ENCODE results near the gene GRPEL1. TPM values are rescaled to one million over a fixed set of nuclear protein-coding genes. Genes with fewer than 3 reads are reported as not detected.
A peak's percentile ranks its signal among the peaks of the same experiment; 100 is the strongest.

The GRPEL1 gene
- total and polyA plus RNA-seq, 9 of the 15 experiments (the other 6 are each of a cell fraction or from before 2014, with no cell fraction given), result 43.4 to 192 (median 86.6) TPM

DNA sequence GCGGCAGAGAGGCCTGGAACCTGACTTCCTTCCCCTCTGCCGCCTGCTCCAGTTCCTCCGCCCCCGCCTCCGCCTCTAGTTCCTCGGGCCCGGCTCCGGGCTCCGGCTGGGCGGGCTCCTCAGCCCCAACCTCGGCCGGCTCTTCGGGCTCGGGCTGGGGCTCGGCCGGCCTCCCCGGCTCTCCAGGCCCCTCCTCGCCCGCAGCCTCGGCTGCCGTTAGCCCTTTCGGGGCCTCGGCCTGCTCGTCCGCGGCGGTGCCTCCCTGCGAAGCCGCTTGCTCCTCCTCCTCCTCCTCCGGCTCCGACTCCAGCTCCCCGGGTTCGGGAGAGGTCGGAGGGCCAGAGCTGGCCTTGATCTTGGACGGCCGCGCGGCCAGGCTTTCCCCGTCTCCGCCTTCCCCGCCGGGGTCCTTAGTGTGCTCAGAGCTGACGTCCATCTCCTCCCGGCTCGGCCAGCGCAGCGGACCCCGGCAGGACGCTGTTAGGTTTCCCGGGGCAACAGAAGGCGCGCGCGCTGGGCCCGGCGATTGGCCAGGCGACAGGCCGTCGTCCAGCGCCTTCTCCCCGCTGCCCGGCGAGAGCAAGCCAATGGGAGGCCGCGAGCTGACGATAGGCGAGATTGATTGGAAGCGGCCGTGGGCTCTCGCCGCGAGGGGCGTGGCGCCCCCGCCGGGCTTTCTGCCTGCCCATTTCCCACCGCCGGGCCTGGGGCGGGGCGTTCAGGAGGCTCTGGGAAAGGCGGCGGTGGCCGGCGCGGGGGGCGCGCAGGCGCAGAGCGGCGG is 25.2 kb downstream of the GRPEL1 start (continued):
- TF ChIP-seq, protein P1, sequence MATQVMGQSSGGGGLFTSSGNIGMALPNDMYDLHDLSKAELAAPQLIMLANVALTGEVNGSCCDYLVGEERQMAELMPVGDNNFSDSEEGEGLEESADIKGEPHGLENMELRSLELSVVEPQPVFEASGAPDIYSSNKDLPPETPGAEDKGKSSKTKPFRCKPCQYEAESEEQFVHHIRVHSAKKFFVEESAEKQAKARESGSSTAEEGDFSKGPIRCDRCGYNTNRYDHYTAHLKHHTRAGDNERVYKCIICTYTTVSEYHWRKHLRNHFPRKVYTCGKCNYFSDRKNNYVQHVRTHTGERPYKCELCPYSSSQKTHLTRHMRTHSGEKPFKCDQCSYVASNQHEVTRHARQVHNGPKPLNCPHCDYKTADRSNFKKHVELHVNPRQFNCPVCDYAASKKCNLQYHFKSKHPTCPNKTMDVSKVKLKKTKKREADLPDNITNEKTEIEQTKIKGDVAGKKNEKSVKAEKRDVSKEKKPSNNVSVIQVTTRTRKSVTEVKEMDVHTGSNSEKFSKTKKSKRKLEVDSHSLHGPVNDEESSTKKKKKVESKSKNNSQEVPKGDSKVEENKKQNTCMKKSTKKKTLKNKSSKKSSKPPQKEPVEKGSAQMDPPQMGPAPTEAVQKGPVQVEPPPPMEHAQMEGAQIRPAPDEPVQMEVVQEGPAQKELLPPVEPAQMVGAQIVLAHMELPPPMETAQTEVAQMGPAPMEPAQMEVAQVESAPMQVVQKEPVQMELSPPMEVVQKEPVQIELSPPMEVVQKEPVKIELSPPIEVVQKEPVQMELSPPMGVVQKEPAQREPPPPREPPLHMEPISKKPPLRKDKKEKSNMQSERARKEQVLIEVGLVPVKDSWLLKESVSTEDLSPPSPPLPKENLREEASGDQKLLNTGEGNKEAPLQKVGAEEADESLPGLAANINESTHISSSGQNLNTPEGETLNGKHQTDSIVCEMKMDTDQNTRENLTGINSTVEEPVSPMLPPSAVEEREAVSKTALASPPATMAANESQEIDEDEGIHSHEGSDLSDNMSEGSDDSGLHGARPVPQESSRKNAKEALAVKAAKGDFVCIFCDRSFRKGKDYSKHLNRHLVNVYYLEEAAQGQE (IDR thresholded peaks at IDR 0.05; ENCODE audit: borderline replicate concordance), result peak; percentile 64; the same call in 1 of the 2 replicates
- TF ChIP-seq, protein P1 (CRISPR knock-in tag; IDR thresholded peaks at IDR 0.05; ENCODE audit: low read depth), result 0 out of 2 replicates have a peak, but pooled peaks have one; percentile 27

Data from K562 (cell line).